Urinary bladder (tissue), 4 donors: ENCODE measurements around the gene GNAI1. TPM values are rescaled to one million over a fixed set of nuclear protein-coding genes. Genes with fewer than 3 reads are reported as not detected.

Experiments used
- DNase-seq: peaks from one replicate; pipeline ENCODE4 v3.0.0-alpha.2; 2015; ENCODE audit errors: extremely low spot score
- H3K27ac ChIP-seq: one replicate; pipeline ENCODE4 v1.5.1; 2013; ENCODE audit warnings: low read depth, mild to moderate bottlenecking, moderate library complexity
- H3K36me3 ChIP-seq: one replicate; pipeline ENCODE4 v1.6.1; 2013; ENCODE audit warnings: mild to moderate bottlenecking, moderate library complexity; ENCODE audit not compliant: insufficient read depth
- H3K4me1 ChIP-seq: one replicate; pipeline ENCODE4 v1.6.1; 2013; ENCODE audit warnings: mild to moderate bottlenecking, moderate library complexity; ENCODE audit not compliant: insufficient read depth
- H3K4me3 ChIP-seq: one replicate; pipeline ENCODE4 v1.5.1; 2013; ENCODE audit warnings: low read depth, low read length
- WGBS: extraction: QIAGEN DNeasy Blood & Tissue Kit; methylation state at CpG from one replicate; pipeline ENCODE4 v1.1.7; 2013; 5-methylcytosine and 5-hydroxymethylcytosine counted together
- polyA plus RNA-seq: library from polyadenylated mRNA; stranded (reverse); fragments of 200-250 nt; gene quantifications from one replicate; pipeline ENCODE4 v1.2.3, GENCODE V29; 2013
- total RNA-seq: library from RNA; depleted of rRNA; stranded (reverse); fragments of >200 nt; gene quantifications from one replicate; pipeline ENCODE4 v1.2.3, GENCODE V29; 2014
- donor health status: healthy with polysubstance abuse.
- donor health status: healthy.

The GNAI1 gene
- total and polyA plus RNA-seq, 2 donors = 49.4 to 81.2 TPM

- Histone ChIP-seq H3K4me3 (no peak overlapping the region), H3K36me3 (no peaks in the 10 kb centered on the region), H3K27ac (no peak overlapping the region), H3K4me1 (no peaks in the 10 kb centered on the region)
- 54% methylated on average over 3 of the region's 3 CpGs for WGBS
- no peak for DNase-seq
Measured at GRCh38 chr7:80218723-80219122, 84.1 kb downstream of the GNAI1 start.

- WGBS = 98% methylated on average over 6 of the region's 6 CpGs
- DNase-seq = no peak
- Histone ChIP-seq H3K4me1 (no peaks in the 10 kb centered on the region), H3K36me3 (no peaks in the 10 kb centered on the region), H3K27ac (no peak overlapping the region), H3K4me3 (no peak overlapping the region)
Measured at GRCh38 chr7:80220022-80220634, 85.5 kb downstream of the GNAI1 start.

DNA sequence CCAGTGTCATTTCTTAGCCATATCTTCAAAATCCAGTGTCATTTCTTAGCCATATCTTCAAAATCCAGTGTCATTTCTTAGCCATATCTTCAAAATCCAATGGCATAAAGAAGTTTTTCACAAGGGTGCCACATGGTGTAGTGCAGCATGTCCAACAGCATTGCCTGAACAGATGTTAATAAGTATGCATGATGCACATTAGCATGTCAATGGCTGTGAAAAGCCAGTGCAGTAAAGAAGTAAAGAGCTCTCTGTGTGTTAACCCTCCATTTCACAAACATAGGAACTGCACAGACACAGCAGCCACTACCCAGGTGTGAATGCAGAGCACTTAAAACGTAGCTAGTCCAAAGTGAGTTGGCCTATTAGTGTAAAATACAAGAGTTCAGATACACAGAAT lies 89.8 kb downstream of the GNAI1 start:
- WGBS = 96% methylated on average over 1 of the region's 1 CpG
- Histone ChIP-seq H3K4me3 (no peak overlapping the region), H3K27ac (no peak overlapping the region), H3K4me1 (no peaks in the 10 kb centered on the region), H3K36me3 (no peaks in the 10 kb centered on the region)
- no peak for DNase-seq

DNA sequence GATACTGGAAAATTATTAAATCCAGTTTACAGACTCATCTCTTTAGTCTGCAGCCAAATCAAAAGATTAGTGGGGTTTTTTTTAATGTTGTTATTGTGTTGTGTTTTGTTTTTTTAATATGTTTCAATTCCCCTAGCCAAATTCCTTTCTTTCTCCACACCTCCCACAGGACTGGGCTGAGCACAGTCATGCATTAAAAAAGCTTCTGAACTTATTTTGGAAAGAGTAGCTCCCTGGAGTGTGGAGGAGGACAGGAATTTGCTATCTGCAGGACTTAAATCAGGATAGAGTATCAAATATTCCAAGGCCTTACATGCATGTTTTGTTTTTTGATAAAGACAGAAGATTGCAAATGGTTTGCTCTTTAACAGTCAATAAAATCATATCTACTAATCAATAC lies 90.7 kb downstream of the GNAI1 start:
- no peak overlapping the region for H3K27ac ChIP-seq
- DNase-seq = no peak
- H3K4me3 ChIP-seq = no peak overlapping the region
- no peaks in the 10 kb centered on the region for H3K4me1 ChIP-seq
- no peaks in the 10 kb centered on the region for H3K36me3 ChIP-seq

DNA sequence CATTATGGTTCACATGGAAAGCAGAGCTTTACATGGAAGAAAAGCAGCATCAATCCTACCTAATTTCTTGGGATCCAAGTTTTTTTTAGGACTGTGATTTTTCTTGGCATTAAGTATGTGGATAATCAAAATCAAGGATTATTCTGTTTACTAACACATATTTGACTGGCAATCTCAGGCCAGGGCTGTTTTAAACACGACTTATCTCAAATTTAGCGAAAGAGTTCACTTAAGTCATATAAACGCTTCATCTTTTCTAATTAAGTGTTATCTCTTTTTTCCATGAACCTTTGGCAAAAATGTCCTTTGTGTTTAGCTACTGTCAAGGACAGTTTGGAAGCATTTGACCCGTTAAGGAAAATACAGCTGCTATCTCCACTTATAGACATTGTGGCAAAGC lies 92.0 kb downstream of the GNAI1 start:
- Histone ChIP-seq H3K4me3 (no peak overlapping the region), H3K4me1 (no peaks in the 10 kb centered on the region), H3K27ac (no peak overlapping the region), H3K36me3 (no peaks in the 10 kb centered on the region)
- 47% methylated on average over 4 of the region's 4 CpGs for WGBS
- DNase-seq = no peak

- Histone ChIP-seq H3K4me1 (no peaks in the 10 kb centered on the region), H3K4me3 (no peak overlapping the region), H3K27ac (no peak overlapping the region), H3K36me3 (no peaks in the 10 kb centered on the region)
- WGBS = 59% methylated on average over 2 of the region's 2 CpGs
- DNase-seq = no peak
Measured at GRCh38 chr7:80230327-80230726, 95.7 kb downstream of the GNAI1 start.

DNA sequence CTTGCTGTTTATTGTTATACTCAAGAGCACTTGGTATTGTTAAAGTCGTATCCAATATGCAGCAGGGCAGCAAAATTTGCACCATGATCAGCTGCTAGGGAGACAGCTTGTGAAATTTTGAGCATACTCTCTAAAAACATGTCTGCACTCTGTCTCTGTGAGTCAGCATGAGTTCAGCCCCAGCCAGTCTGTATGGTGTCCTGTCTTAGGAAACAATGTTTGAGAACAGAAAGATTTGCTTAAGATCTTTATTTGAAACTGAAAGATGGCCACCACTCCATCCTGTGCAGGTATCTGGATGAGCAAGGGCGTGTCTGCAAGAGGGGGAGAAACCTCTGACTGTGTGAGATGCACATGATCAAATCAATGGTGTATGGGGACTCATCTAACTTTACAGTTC lies 97.1 kb downstream of the GNAI1 start:
- Histone ChIP-seq H3K36me3 (no peaks in the 10 kb centered on the region), H3K27ac (no peak overlapping the region), H3K4me1 (no peaks in the 10 kb centered on the region), H3K4me3 (no peak overlapping the region)
- no peak for DNase-seq
- WGBS = 89% methylated on average over 2 of the region's 2 CpGs

DNA sequence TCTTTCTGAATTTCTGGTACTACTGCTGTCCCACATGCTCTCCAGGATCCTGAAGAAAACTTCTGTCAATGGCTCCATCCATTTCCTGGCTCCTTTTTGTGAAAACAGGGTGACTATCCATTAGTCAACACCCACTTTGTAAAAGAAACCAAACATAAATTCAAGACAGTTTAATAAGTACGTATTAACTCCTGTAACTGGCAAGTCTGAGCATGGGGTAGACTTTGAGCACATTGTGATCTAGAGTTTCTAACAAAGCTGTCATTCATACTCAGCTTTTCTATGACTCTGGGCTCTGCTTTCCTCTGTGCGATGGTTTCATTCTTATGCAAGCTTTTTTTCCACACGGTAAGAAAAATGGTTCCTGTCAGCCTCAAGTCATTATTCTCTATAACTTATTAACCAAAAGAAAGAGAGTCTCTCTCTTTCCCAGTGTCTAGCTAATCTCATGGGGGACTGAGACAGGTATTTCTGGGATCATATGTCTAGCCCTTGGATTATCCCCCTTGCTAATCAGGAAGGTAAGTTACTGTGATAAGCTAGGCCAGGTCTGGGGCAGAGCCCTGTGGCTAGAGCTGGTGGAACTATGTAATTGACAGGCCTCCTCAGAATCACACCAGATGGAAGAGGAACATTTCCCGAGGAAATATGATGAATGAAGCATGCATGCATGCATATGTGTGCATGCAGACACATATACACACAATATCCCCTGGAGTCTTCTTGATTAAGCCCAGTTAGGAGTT lies 98.5 kb downstream of the GNAI1 start:
- no peak for DNase-seq
- no peak overlapping the region for H3K4me3 ChIP-seq
- WGBS = 86% methylated on average over 4 of the region's 4 CpGs
- H3K4me1 ChIP-seq = no peaks in the 10 kb centered on the region
- no peak overlapping the region for H3K27ac ChIP-seq
- H3K36me3 ChIP-seq = no peaks in the 10 kb centered on the region

DNA sequence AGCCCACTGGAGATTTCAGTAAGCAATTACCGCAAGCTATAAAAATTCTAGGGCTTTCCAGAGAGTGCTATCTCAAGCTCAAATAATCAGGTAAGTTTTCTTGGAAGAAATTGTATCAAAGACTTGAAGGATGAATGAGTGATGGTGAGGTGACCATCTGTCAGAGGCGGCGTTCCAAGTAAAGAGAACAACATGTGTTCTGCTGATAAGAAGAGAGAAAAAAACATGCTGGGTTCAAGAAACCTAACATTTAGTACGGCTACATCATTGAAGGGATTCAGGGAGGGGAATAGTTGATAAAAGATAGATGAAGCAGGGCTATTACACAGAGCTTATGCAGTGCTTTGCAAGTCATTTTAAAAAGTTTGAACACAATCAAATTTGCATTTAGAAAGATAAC lies 100.7 kb downstream of the GNAI1 start:
- no peak overlapping the region for H3K4me3 ChIP-seq
- H3K4me1 ChIP-seq = no peaks in the 10 kb centered on the region
- DNase-seq = no peak
- 91% methylated on average over 4 of the region's 4 CpGs for WGBS
- no peak overlapping the region for H3K27ac ChIP-seq
- no peaks in the 10 kb centered on the region for H3K36me3 ChIP-seq

- no peaks in the 10 kb centered on the region for H3K36me3 ChIP-seq
- no peak overlapping the region for H3K4me3 ChIP-seq
- WGBS = 91% methylated on average over 1 of the region's 1 CpG
- no peaks in the 10 kb centered on the region for H3K4me1 ChIP-seq
- H3K27ac ChIP-seq = no peak overlapping the region
- DNase-seq = no peak
Measured at GRCh38 chr7:80236681-80237080, 102.0 kb downstream of the GNAI1 start.

GRCh38 chr7:80240265-80241025 lies 105.8 kb downstream of the GNAI1 start:
- DNase-seq = no peak

DNA sequence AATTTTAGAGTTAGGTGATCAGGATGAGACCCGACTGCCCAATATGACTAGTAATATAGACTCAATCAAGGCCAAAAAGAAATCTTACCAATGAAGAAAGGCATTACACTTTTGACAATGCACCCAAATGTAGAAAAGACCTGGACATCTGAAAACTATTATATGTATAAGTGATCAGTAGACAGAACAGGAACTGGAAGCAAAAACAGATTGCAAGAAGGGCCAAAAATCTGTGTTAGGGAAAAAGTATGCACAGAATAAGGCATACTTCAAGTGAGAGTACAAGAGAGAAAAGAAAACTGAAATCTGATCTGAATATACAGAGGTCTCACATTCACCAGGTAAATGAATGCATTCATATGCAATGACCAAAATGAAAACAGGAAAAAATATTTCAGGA lies 107.0 kb downstream of the GNAI1 start:
- Histone ChIP-seq H3K27ac (no peak overlapping the region), H3K36me3 (no peaks in the 10 kb centered on the region), H3K4me1 (no peaks in the 10 kb centered on the region), H3K4me3 (no peak overlapping the region)
- 98% methylated on average over 1 of the region's 1 CpG for WGBS
- no peak for DNase-seq

More at GRCh38 chr7:80240265-80241025, 105.8 kb downstream of the GNAI1 start:
- 93% methylated on average over 4 of the region's 4 CpGs for WGBS
- H3K4me3 ChIP-seq = no peak overlapping the region
- H3K4me1 ChIP-seq = no peaks in the 10 kb centered on the region
- H3K27ac ChIP-seq = no peak overlapping the region
- no peaks in the 10 kb centered on the region for H3K36me3 ChIP-seq

GRCh38 chr7:80243425-80243824 lies 108.8 kb downstream of the GNAI1 start:
- H3K4me1 ChIP-seq = no peaks in the 10 kb centered on the region
- WGBS = 89% methylated on average over 4 of the region's 4 CpGs
- H3K27ac ChIP-seq = no peak overlapping the region
- DNase-seq = no peak
- H3K4me3 ChIP-seq = no peak overlapping the region
- no peaks in the 10 kb centered on the region for H3K36me3 ChIP-seq
